Measurements from ENCODE around the gene NGRN.

- TF ChIP-seq CTCF (IDR thresholded peaks at IDR 0.05) (no peak), POLR2A (IDR thresholded peaks at IDR 0.05) (no peak), POLR2AphosphoS5 (IDR thresholded peaks at IDR 0.05) (no peak)
Measured at GRCh38 chr15:90294159-90294558, 28.7 kb downstream of the NGRN start.

Data from upper lobe of left lung (tissue), 4 donors.